Activated T-helper 2 cell treated with anti-CD3 and anti-CD28 coated beads, Interferon-gamma antibody, Interleukin-2, Interleukin-4, amounts not matched to agents 10 μg/mL and 5 μg/mL and 100 μg/mL, durations not matched to agents 14 hours and 24 hours and 36 hours (primary cell): Measurements from ENCODE around the gene AMFR. TPM values are rescaled to one million over a fixed set of nuclear protein-coding genes. Genes with fewer than 3 reads are reported as not detected.

Experiments used
- DNase-seq: peaks from one replicate; pipeline ENCODE4 v3.0.0; 2021; ENCODE audit warnings: low spot score
- H3K27ac Mint-ChIP-seq: one replicate; pipeline ENCODE4 v1.8.0; 2021; ENCODE audit warnings: mixed read lengths
- H3K27me3 Mint-ChIP-seq: one replicate; pipeline ENCODE4 v1.8.0; 2021; ENCODE audit warnings: low read depth, mixed read lengths
- H3K36me3 Mint-ChIP-seq: one replicate; pipeline ENCODE4 v1.8.0; 2021; ENCODE audit warnings: low read depth, mixed read lengths
- H3K4me1 Mint-ChIP-seq: one replicate; pipeline ENCODE4 v1.8.0; 2021; ENCODE audit warnings: low read depth, mixed read lengths
- H3K4me3 Mint-ChIP-seq: one replicate; pipeline ENCODE4 v1.8.0; 2021; ENCODE audit warnings: low read depth, mild to moderate bottlenecking, moderate library complexity, mixed read lengths
- H3K9me3 Mint-ChIP-seq: one replicate; pipeline ENCODE4 v1.8.0; 2021; ENCODE audit warnings: mixed read lengths
- intact Hi-C: fragments of 100-400 bp; cut with micrococcal nuclease; formaldehyde crosslinking; loops from one replicate; pipeline ENCODE4 v1.15.1; 2023
- total RNA-seq: library from RNA; stranded (reverse); gene quantifications from 2 replicates; pipeline ENCODE4 v1.2.3, GENCODE V29; 2022

Gene AMFR
- 58.8 and 59.8 TPM in 2 replicates for total RNA-seq

DNA sequence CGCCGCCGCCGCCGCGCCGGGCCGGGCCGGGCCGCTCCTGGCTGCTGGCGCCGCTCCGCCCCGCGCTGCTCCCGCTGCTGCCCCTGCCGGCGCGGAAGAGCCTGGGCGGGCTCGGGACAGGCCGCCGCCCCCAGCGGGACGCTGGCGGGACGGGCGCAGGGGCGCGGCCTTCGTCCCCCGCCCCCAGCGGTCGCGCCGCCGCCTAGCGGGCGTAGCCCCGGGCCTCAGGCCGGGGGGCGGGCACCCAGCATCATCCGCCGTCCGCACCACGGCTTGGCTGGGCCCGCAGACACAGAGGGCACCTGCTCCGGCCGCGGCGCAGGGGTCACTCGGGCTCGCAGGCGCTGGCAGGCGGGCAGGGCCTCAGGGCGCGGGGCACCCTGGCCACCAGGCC, at the start of gene AMFR:
Gene AMFR, minus strand, starts transcription at position 107 of the 394 bp plus-strand sequence. CDS start 218 bp downstream, outside the sequence.
- Mint-ChIP-seq H3K27ac (peak within 1 kb of the TSS; percentile 88), H3K4me3 (peak within 1 kb of the TSS; percentile 98), H3K36me3 (peaks cover 12% of the 10 kb centered on the region), H3K9me3 (no peaks in the 10 kb centered on the region), H3K27me3 (no peaks in the 10 kb centered on the region), H3K4me1 (peaks cover 41% of the 10 kb centered on the region)
- intact Hi-C loops = loop anchor here (1.0 to 2.0 kb wide), 2 partner anchors 26 to 69 kb away; partner anchors contain the start of genes NUDT21 and OGFOD1
- peak; percentile 71 for DNase-seq

DNA sequence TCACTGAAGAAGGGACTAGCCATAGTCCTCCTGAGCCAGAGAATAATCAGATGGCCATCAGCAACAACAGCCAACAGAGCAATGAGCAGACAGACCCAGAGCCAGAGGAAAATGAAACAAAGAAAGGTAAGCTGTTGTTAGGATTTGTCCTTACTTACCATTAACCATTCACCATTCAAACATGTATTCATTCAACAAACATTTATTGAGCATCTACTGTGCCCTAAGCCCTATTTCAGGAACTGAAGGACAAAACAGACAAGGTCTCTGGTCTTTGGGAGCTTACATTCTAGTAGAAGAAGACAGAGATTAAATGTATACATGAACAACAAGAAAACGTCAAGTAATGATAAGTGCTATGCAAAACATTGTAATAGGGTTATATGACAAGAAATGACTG, 45.3 kb upstream of the AMFR start:
- intact Hi-C loops = no loop called here
- Mint-ChIP-seq H3K27me3 (no peaks in the 10 kb centered on the region), H3K36me3 (peaks cover 88% of the 10 kb centered on the region), H3K4me3 (no peak overlapping the region), H3K4me1 (no peaks in the 10 kb centered on the region), H3K9me3 (no peaks in the 10 kb centered on the region), H3K27ac (no peak overlapping the region)
- DNase-seq = no peak

DNA sequence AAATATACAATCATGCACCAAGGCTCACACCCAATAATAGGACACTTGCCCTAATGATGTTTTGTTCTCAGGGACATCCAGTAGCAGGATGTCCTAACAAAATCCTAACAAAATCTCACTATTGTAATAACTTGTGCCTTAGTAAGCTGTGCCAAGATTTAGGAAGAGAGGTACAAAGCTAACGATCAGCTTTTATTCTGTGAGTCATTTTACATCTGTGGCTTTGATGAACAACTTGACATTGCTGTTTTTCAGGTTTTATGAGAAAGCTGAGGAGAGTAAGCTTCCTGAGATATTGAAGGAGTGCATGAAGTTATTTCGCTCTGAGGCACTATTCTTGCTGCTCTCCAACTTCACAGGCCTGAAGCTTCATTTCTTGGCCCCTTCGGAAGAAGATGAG, 44.9 kb upstream of the AMFR start:
- peaks cover 88% of the 10 kb centered on the region for H3K36me3 Mint-ChIP-seq
- no peaks in the 10 kb centered on the region for H3K4me1 Mint-ChIP-seq
- H3K9me3 Mint-ChIP-seq = no peaks in the 10 kb centered on the region
- intact Hi-C loops = no loop called here
- no peaks in the 10 kb centered on the region for H3K27me3 Mint-ChIP-seq
- H3K27ac Mint-ChIP-seq = no peak overlapping the region
- no peak overlapping the region for H3K4me3 Mint-ChIP-seq
- DNase-seq = no peak

DNA sequence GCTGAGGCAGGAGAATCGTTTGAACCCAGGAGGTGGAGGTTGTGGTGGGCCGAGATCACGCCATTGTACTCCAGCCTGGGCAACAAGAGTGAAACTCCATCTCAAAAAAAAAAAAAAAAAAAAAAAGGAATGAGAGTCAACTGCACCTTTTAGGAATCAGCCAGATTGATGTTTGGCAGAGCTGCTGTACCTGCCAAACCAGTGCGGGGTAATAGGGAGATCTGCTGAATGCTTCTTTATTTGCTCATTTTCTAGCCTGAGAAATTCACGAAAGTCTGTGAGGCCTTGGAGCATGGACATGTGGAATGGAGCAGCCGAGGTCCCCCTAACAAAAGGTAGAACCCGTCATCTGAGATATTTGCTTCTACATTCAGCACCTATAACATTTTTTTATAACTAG, 44.4 kb upstream of the AMFR start:
- no peak overlapping the region for H3K4me3 Mint-ChIP-seq
- no peaks in the 10 kb centered on the region for H3K27me3 Mint-ChIP-seq
- intact Hi-C loops = no loop called here
- H3K36me3 Mint-ChIP-seq = peaks cover 83% of the 10 kb centered on the region
- no peak overlapping the region for H3K27ac Mint-ChIP-seq
- no peaks in the 10 kb centered on the region for H3K4me1 Mint-ChIP-seq
- no peaks in the 10 kb centered on the region for H3K9me3 Mint-ChIP-seq
- DNase-seq = no peak

DNA sequence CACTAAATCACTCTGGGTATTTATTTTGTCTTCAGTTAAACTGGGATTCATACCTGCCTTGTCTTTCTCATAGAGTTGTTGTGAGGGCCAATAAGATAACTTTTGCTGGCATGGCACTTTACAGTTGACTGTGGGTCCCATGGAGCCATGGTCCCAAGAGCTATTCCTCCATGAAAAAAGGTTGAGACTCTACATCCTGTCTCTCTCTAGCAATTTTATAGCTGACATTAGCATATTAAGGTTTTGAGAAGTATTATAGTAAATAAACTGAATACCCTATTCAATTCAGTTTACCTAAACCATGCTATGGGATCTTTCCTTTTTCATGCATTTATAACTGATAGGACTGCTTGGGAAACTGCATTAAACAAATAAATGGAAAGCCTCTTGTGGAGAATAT, 43.5 kb upstream of the AMFR start:
- H3K9me3 Mint-ChIP-seq = no peaks in the 10 kb centered on the region
- H3K27ac Mint-ChIP-seq = no peak overlapping the region
- intact Hi-C loops = no loop called here
- no peaks in the 10 kb centered on the region for H3K4me1 Mint-ChIP-seq
- H3K27me3 Mint-ChIP-seq = no peaks in the 10 kb centered on the region
- no peak for DNase-seq
- no peak overlapping the region for H3K4me3 Mint-ChIP-seq
- peaks cover 88% of the 10 kb centered on the region for H3K36me3 Mint-ChIP-seq

DNA sequence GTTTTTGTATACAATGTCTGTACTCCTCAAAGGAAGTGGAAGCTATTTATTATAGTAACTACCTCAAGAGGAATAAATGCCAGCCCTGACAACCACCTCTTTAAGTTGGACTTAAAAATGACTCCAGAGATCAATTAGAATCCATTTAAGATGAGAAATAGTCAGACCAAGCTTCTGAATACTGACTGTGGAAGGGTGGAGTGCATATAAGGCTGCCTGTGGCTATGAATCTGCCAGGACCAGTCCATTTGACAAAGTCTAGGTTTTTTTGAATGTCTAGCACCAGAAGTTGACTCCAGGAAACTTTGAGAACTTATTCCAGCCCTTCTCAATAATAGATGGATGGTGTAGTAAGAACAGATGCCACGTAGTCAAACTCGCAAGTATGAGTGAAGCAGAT, 41.0 kb upstream of the AMFR start:
- H3K4me1 Mint-ChIP-seq = no peaks in the 10 kb centered on the region
- H3K9me3 Mint-ChIP-seq = no peaks in the 10 kb centered on the region
- H3K27me3 Mint-ChIP-seq = no peaks in the 10 kb centered on the region
- intact Hi-C loops = no loop called here
- H3K36me3 Mint-ChIP-seq = peaks cover 86% of the 10 kb centered on the region
- H3K4me3 Mint-ChIP-seq = no peak overlapping the region
- H3K27ac Mint-ChIP-seq = no peak overlapping the region
- DNase-seq = no peak

GRCh38 chr16:56463153-56463552, 37.8 kb upstream of the AMFR start:
- no peaks in the 10 kb centered on the region for H3K4me1 Mint-ChIP-seq
- H3K27ac Mint-ChIP-seq = no peak overlapping the region
- no peaks in the 10 kb centered on the region for H3K9me3 Mint-ChIP-seq
- no peak overlapping the region for H3K4me3 Mint-ChIP-seq
- intact Hi-C loops = no loop called here
- H3K27me3 Mint-ChIP-seq = no peaks in the 10 kb centered on the region
- H3K36me3 Mint-ChIP-seq = peaks cover 83% of the 10 kb centered on the region
- no peak for DNase-seq

- DNase-seq = no peak
- no peak overlapping the region for H3K4me3 Mint-ChIP-seq
- peaks cover 78% of the 10 kb centered on the region for H3K36me3 Mint-ChIP-seq
- H3K27me3 Mint-ChIP-seq = no peaks in the 10 kb centered on the region
- no peaks in the 10 kb centered on the region for H3K9me3 Mint-ChIP-seq
- no peak overlapping the region for H3K27ac Mint-ChIP-seq
- intact Hi-C loops = no loop called here
- H3K4me1 Mint-ChIP-seq = peaks cover 2% of the 10 kb centered on the region
Observed at GRCh38 chr16:56462064-56462796, 36.9 kb upstream of the AMFR start.

GRCh38 chr16:56460101-56460500, 34.8 kb upstream of the AMFR start:
- Mint-ChIP-seq H3K9me3 (no peaks in the 10 kb centered on the region), H3K27me3 (no peaks in the 10 kb centered on the region), H3K27ac (no peak overlapping the region), H3K36me3 (peaks cover 80% of the 10 kb centered on the region), H3K4me3 (no peak overlapping the region), H3K4me1 (peaks cover 13% of the 10 kb centered on the region)
- DNase-seq = no peak
- intact Hi-C loops = no loop called here

- no peak for DNase-seq
- H3K9me3 Mint-ChIP-seq = no peaks in the 10 kb centered on the region
- no peak overlapping the region for H3K4me3 Mint-ChIP-seq
- peaks cover 19% of the 10 kb centered on the region for H3K4me1 Mint-ChIP-seq
- no peaks in the 10 kb centered on the region for H3K27me3 Mint-ChIP-seq
- H3K36me3 Mint-ChIP-seq = peaks cover 85% of the 10 kb centered on the region
- H3K27ac Mint-ChIP-seq = peak overlapping the region; percentile 18
- intact Hi-C loops = no loop called here
Observed at GRCh38 chr16:56457927-56458470, 32.7 kb upstream of the AMFR start.

DNA sequence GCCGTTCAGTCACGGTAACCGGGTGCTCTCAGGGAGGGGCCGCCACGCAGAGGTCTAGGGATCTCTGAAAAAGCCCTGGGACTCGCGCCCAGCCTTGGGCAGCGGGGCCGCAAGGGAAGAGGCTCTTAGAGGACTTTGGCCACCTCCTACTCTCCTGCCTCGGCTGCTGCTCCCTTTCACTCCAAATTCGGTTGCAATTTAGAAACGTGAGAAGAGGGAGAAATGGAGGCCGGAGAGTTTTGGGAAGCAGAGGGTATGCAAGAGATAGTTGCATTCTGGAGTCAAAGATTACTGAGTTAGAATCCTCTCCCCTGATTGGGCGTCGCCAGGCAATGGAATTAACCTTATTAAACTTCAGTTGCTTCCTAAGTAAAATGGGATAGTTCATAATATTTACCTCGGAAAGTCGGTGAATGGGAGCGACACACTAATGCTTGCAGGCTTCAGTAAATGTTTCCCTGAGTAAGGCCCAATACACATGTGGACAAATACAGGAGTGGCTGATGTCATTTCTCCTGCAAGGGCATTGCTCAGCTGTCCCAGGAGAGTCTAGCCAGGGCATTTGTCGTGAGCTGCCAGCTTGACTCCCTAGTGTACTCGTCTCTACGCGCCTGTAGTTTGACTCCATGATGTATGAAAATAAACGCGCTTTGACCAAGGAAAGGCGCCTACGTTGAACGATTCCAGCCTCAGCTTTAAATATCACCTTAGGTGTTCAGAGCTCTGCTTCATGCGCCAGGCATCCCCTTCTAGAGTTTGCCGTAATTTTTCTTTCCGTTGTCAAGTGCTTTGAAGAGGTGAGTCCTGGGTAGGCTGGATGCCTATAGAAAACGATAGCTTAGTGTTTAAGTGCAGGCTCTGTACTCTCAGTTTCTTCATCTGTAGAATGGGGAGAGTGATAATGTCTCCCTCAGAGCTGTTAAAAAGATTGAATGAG, 26.7 kb upstream of the AMFR start:
- Mint-ChIP-seq H3K27me3 (no peaks in the 10 kb centered on the region), H3K9me3 (no peaks in the 10 kb centered on the region), H3K4me3 (peak overlapping the region; percentile 97), H3K36me3 (peaks cover 77% of the 10 kb centered on the region), H3K4me1 (peaks cover 54% of the 10 kb centered on the region), H3K27ac (peak overlapping the region; percentile 95)
- intact Hi-C loops = loop anchor here (1.0 to 5.0 kb wide), 5 partner anchors 27 to 735 kb away; partner anchors contain the start of genes AMFR, BBS2, MT1X and PSME3IP1
- DNase-seq = no peak

DNA sequence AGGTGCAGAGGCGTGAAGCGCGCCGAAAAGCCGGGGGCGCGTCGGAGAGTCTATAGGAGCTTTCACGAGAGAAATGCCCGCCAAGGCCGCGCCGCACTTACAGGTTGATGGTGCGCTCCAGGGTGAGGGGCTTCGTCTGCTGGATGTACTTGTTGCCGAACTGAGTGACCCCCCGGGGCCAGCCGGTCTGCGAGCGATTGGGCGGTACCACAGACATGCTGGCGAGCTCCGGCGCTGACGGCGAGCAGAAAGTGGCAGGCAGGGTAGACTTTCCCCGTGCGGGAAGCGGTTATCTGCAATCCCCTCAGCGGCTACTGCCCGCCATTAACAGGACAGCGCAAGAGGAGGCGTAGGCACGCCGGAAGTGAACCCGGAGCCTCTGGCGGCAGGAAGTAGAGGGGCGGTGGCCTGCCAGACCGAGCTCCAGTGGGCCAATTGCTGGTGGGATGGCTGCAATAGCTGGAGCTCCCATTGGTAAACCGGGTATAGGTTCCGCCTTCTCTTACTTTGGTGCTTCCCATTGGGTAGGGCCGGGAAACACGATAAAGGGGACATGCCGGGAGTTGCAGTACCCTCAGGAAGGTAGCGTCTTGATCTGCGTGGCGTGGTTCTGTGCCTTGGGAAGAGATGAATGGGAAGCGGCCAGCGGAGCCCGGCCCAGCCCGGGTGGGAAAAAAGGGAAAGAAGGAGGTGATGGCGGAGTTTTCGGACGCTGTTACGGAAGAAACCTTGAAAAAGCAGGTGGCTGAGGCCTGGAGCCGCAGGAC, 25.8 kb upstream of the AMFR start, which contains the start of the genes NUDT21 and OGFOD1:
Gene NUDT21, minus strand, starts transcription at position 347 of the 767 bp plus-strand sequence. Its CDS starts 130 bp downstream, at position 217.
Gene OGFOD1, plus strand, starts transcription at position 569 of the 767 bp plus-strand sequence. Its CDS starts 59 bp downstream, at position 628.
- no peaks in the 10 kb centered on the region for H3K9me3 Mint-ChIP-seq
- peaks cover 75% of the 10 kb centered on the region for H3K36me3 Mint-ChIP-seq
- H3K27me3 Mint-ChIP-seq = no peaks in the 10 kb centered on the region
- peak; percentile 92 for DNase-seq
- H3K4me3 Mint-ChIP-seq = peak within 1 kb of the TSS; percentile 97
- peak within 1 kb of the TSS; percentile 95 for H3K27ac Mint-ChIP-seq
- peaks cover 53% of the 10 kb centered on the region for H3K4me1 Mint-ChIP-seq
- intact Hi-C loops = loop anchor here (1.0 to 5.0 kb wide), 5 partner anchors 26 to 736 kb away; partner anchors contain the start of genes AMFR, BBS2, MT1X and PSME3IP1
